Measurements from ENCODE around the gene INPP5B. TPM values are rescaled to one million over a fixed set of nuclear protein-coding genes. Genes with fewer than 3 reads are reported as not detected.

Gene INPP5B
- total and polyA plus RNA-seq, 2 experiments from 2014 or later, result 10.0 to 34.3 TPM

- no peaks in the 10 kb centered on the region for H3K9me2 ChIP-seq (ENCODE audit: insufficient read depth)
- no peaks in the 10 kb centered on the region for H3K9me3 ChIP-seq (ENCODE audit: low read depth)
- no peaks in the 10 kb centered on the region for H3K4me1 ChIP-seq (ENCODE audit: insufficient read depth)
- no peak overlapping the region for H3K4me3 ChIP-seq
- no peak overlapping the region for H3K9ac ChIP-seq
- no peak overlapping the region for H3K27ac ChIP-seq
- in situ Hi-C loops (cut with MboI), result no loop called here
- no peak for TF ChIP-seq EZH2 (IDR thresholded peaks at IDR 0.05; ENCODE audit: insufficient read depth, poor library complexity, severe bottlenecking)
- TF ChIP-seq EZH2phosphoT487 (IDR thresholded peaks at IDR 0.05; ENCODE audit: insufficient read depth, low read depth), result no peak
- no peaks in the 10 kb centered on the region for H3K27me3 ChIP-seq (replicated peaks; ENCODE audit: insufficient read depth)
- no peak overlapping the region for H3K4me2 ChIP-seq (ENCODE audit: unreplicated experiment)
- WGBS, 2 experiments (ENCODE audit: low coverage in 1 of 2, low lambda C conversion rate in 2 of 2, missing lambda C conversion rate in 2 of 2), result 92 to 98% methylated on average over 2 of the region's 2 CpGs
- H3K36me3 ChIP-seq (ENCODE audit: low read depth), result peaks cover 63% of the 10 kb centered on the region
- H3K79me2 ChIP-seq (ENCODE audit: insufficient read depth), result peaks cover 17% of the 10 kb centered on the region; the same call in 1 of the 2 replicates
- no peaks in the 10 kb centered on the region for H3F3A ChIP-seq (ENCODE audit: insufficient read depth)
- DNase-seq, result no peak
- no peak overlapping the region for H2AFZ ChIP-seq
- H4K20me1 ChIP-seq (ENCODE audit: insufficient read depth), result no peaks in the 10 kb centered on the region
These were observed 115.0 kb downstream of the INPP5B start for GRCh38 chr1:37831809-37832208.

- H3K9me3 ChIP-seq (ENCODE audit: low read depth), result no peaks in the 10 kb centered on the region
- H3K4me2 ChIP-seq (ENCODE audit: unreplicated experiment), result no peak overlapping the region
- H3K4me3 ChIP-seq, result no peak overlapping the region
- H2AFZ ChIP-seq, result no peak overlapping the region
- no peak for DNase-seq
- TF ChIP-seq EZH2phosphoT487 (IDR thresholded peaks at IDR 0.05; ENCODE audit: insufficient read depth, low read depth), result no peak
- no peak for TF ChIP-seq EZH2 (IDR thresholded peaks at IDR 0.05; ENCODE audit: insufficient read depth, poor library complexity, severe bottlenecking)
- WGBS, 2 experiments (ENCODE audit: low coverage in 1 of 2, low lambda C conversion rate in 2 of 2, missing lambda C conversion rate in 2 of 2), result 89 to 95% methylated on average over 4 of the region's 4 CpGs
- H3K9me2 ChIP-seq (ENCODE audit: insufficient read depth), result no peaks in the 10 kb centered on the region
- H3F3A ChIP-seq (ENCODE audit: insufficient read depth), result no peaks in the 10 kb centered on the region
- no peaks in the 10 kb centered on the region for H3K27me3 ChIP-seq (replicated peaks; ENCODE audit: insufficient read depth)
- H3K79me2 ChIP-seq (ENCODE audit: insufficient read depth), result peaks cover 12% of the 10 kb centered on the region; the same call in 1 of the 2 replicates
- no peaks in the 10 kb centered on the region for H4K20me1 ChIP-seq (ENCODE audit: insufficient read depth)
- no peaks in the 10 kb centered on the region for H3K4me1 ChIP-seq (ENCODE audit: insufficient read depth)
- no peak overlapping the region for H3K27ac ChIP-seq
- in situ Hi-C loops (cut with MboI), result no loop called here
- peaks cover 63% of the 10 kb centered on the region for H3K36me3 ChIP-seq (ENCODE audit: low read depth)
- H3K9ac ChIP-seq, result no peak overlapping the region
These were observed 115.7 kb downstream of the INPP5B start for GRCh38 chr1:37831109-37831508.

- in situ Hi-C loops (cut with MboI), result no loop called here
- H2AFZ ChIP-seq, result no peak overlapping the region
These were observed 118.3 kb downstream of the INPP5B start for GRCh38 chr1:37828410-37829074.

GRCh38 chr1:37825506-37825905 lies 121.3 kb downstream of the INPP5B start:
- Histone ChIP-seq H3K27me3 (replicated peaks; ENCODE audit: insufficient read depth) (no peaks in the 10 kb centered on the region), H3K9ac (no peak overlapping the region), H2AFZ (no peak overlapping the region), H3F3A (ENCODE audit: insufficient read depth) (no peaks in the 10 kb centered on the region), H3K79me2 (ENCODE audit: insufficient read depth) (peaks cover 17% of the 10 kb centered on the region), H3K36me3 (ENCODE audit: low read depth) (peaks cover 46% of the 10 kb centered on the region), H3K9me2 (ENCODE audit: insufficient read depth) (no peaks in the 10 kb centered on the region), H4K20me1 (ENCODE audit: insufficient read depth) (no peaks in the 10 kb centered on the region), H3K9me3 (ENCODE audit: low read depth) (no peaks in the 10 kb centered on the region), H3K4me2 (ENCODE audit: unreplicated experiment) (no peak overlapping the region), H3K27ac (no peak overlapping the region), H3K4me3 (no peak overlapping the region), H3K4me1 (ENCODE audit: insufficient read depth) (no peaks in the 10 kb centered on the region)
- in situ Hi-C loops (cut with MboI), result no loop called here
- no peak for TF ChIP-seq EZH2 (IDR thresholded peaks at IDR 0.05; ENCODE audit: insufficient read depth, poor library complexity, severe bottlenecking)
- TF ChIP-seq EZH2phosphoT487 (IDR thresholded peaks at IDR 0.05; ENCODE audit: insufficient read depth, low read depth), result no peak
- WGBS, 2 experiments (ENCODE audit: low coverage in 1 of 2, low lambda C conversion rate in 2 of 2, missing lambda C conversion rate in 2 of 2), result 51 to 64% methylated on average over 2 of the region's 2 CpGs
- no peak for DNase-seq

More at GRCh38 chr1:37828410-37829074, 118.3 kb downstream of the INPP5B start:
- H3K9me2 ChIP-seq (ENCODE audit: insufficient read depth), result no peaks in the 10 kb centered on the region
- no peak overlapping the region for H3K4me3 ChIP-seq
- H3F3A ChIP-seq (ENCODE audit: insufficient read depth), result no peaks in the 10 kb centered on the region
- H3K27me3 ChIP-seq (replicated peaks; ENCODE audit: insufficient read depth), result no peaks in the 10 kb centered on the region
- no peak overlapping the region for H3K9ac ChIP-seq
- H3K27ac ChIP-seq, result no peak overlapping the region
- TF ChIP-seq EZH2 (IDR thresholded peaks at IDR 0.05; ENCODE audit: insufficient read depth, poor library complexity, severe bottlenecking), result no peak
- no peak for TF ChIP-seq EZH2phosphoT487 (IDR thresholded peaks at IDR 0.05; ENCODE audit: insufficient read depth, low read depth)
- H3K79me2 ChIP-seq (ENCODE audit: insufficient read depth), result peaks cover 12% of the 10 kb centered on the region; the same call in 1 of the 2 replicates
- peaks cover 44% of the 10 kb centered on the region for H3K36me3 ChIP-seq (ENCODE audit: low read depth)
- no peaks in the 10 kb centered on the region for H4K20me1 ChIP-seq (ENCODE audit: insufficient read depth)
- H3K4me1 ChIP-seq (ENCODE audit: insufficient read depth), result no peaks in the 10 kb centered on the region
- WGBS, 2 experiments (ENCODE audit: low coverage in 1 of 2, low lambda C conversion rate in 2 of 2, missing lambda C conversion rate in 2 of 2), result 92 to 94% methylated on average over 12 of the region's 12 CpGs
- H3K4me2 ChIP-seq (ENCODE audit: unreplicated experiment), result no peak overlapping the region
- DNase-seq, result no peak
- H3K9me3 ChIP-seq (ENCODE audit: low read depth), result no peaks in the 10 kb centered on the region

Measured in GM23248 (cell line).